ENCODE results near the gene RBM23.

The RBM23 gene

DNA sequence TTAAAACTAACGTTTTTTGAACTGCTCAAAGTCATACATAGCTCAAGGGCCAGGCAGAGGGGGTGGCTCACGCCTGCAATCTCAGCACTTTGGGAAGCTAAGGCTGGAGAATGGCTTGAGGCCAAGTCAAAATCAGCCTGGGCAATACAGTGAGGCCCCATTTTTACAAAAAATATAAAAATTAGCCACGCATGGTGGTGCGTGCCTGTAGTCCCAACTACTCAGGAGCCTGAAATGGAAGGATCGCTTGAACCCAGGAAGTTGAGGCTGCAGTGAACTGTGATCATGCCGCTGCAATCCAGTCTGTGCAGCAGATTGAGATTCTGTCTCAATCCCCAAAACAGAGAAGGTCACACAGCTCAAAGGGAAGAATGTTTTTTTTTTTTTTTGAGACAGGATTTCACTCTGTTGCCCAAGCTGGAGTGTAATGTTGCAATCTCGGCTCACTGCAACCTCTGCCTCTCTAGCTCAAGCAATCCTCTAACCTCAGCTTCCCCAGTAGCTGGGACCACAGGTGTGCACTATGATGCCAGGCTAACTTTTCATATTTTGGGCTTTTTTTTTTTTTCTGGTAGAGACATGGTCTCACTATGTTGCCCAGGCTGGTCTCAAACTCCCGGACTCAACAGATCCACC is 2.9 kb downstream of the RBM23 start:
- DNase-seq: peak; percentile 85

GRCh38 chr14:22914836-22915235 is 4.1 kb downstream of the RBM23 start:
- DNase-seq: peak; percentile 44

GRCh38 chr14:22910916-22911315 is 8.0 kb downstream of the RBM23 start:
- DNase-seq: no peak

DNA sequence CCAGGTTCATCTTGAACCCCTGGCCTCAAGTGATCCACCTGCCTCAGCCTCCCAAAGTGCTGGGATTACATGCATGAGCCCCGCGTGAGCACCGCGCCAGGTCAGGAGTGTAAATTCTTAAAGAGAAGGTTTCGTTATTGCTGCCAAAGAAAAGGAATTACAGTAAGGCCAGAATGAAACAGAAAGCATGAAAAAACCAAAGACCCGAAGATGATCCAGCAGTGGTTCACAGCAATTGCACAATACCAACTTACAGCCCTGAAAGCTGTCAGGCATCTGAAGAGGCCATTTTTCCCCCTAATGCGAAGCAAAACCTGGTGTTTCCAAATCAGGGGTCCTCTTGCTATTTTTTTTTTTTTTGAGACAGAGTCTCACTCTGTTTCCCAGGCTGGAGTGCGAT is 10.3 kb downstream of the RBM23 start:
- peak; percentile 92 for DNase-seq

GRCh38 chr14:22907429-22907828 is 11.5 kb downstream of the RBM23 start:
- DNase-seq: no peak

GRCh38 chr14:22906073-22906472 is 12.9 kb downstream of the RBM23 start:
- DNase-seq: no peak

GRCh38 chr14:22905627-22906026 is 13.3 kb downstream of the RBM23 start:
- no peak for DNase-seq

GRCh38 chr14:22903742-22904087 is 15.2 kb downstream of the RBM23 start:
- DNase-seq: no peak

DNA sequence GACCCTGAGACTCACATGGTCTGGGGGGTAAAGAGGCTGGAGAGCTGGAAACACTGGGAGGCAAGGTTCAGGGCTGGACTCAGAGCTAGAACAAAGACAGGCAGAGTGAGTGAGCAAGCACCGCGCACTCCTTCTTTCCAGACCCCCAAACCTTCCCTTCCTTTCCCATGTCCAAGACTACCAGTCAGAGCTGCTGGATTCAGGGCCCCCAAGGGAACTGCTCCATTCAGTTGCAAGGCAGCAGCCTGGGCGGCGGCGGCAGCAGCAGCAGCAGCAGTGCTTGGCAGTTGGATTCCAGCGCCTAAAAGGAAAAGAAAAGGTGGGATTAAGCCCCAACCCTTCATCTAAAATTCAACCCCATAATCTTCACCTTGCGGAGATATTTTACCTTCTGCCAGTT is 17.1 kb downstream of the RBM23 start:
- DNase-seq: no peak

DNA sequence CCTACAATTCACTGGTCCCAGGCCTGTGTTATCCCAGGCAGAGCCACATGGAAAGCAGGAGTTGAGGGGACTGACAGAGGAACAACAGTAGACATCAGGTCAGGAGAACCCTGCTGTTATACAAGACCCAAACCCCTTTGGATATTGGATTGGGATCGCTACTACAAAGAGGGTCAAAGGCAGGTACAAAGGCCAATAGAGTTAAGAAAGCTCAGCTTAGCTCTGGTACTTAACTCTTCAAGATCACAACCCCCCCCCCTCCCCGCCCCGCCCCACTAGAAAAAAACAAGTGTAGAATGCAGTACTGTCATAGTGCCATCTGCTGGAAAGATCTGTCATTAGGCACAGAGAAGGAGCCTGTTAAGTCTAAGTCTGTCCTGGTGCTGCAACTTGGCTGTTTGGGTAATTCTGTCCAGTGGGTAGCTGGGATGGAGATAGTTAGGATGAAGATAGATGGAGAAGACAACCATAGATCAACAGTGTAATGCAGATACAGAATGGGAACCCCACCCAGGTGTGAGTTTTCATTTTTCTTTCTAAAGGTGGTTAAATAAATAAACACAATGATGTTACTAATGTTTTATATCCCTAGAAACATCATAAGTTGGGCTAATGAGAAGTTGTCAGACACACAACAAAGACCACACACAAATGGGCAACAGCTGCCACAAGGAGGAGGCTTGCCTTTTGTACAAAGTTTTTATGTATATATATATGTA is 18.7 kb downstream of the RBM23 start:
- peak; percentile 47 for DNase-seq

DNA sequence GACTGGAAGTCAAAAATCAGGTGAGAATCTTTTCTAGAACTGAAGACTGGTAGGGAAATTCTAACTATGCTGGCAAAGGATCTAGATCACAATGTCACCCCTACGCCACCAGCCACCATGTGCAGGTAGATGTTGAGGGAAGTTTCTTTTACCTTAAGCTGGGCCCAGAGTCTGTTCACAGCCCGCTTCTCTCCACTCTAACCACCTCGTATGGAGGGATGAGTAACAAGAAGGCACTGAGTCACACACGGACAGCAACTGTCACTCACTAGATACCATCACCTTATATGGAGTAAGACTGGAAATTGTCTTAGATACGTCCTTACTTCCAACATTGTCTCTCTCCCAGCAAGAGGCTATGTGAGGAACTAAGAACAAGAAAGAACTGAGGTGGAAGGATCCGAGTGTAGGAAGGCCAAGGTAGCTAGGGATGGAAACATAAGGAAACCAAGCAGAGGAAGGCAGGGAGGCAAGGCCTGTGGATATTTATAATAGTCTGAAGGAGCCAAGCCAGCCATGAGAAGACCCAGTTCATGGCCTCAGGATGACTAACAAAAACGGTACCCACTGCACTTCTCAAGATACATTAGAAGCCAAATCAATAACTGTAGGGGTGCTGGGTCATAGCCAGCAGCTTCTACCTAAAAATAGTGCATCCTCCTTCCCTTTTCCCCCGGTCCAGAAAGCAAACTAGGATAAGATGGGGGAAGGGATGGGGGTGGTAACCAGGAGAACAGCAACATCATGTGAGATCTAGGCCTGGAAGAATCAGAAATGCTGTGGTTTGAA is 20.5 kb downstream of the RBM23 start:
- no peak for DNase-seq

GRCh38 chr14:22897357-22897756 is 21.6 kb downstream of the RBM23 start:
- no peak for DNase-seq

GRCh38 chr14:22896760-22897159 is 22.2 kb downstream of the RBM23 start:
- DNase-seq: no peak

DNA sequence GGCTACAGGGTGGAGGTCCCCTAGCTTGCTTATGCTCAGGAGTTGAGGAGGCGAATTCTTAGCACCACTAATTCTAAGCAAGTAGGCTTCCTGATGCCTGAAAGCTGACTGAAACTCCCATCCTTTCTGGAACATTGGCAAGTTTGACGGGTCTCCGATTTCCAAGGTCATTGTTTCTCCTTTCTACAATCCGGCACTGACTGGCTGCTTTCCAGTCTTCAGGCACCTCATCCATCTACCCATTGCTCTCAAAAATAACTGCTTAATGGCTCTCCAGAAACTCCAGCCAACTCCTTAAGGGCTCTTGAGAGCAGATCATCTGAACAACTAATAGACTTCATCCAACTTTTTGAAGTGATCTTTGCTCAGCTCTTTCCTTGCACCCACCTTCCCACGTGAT is 22.6 kb downstream of the RBM23 start:
- DNase-seq: no peak

- DNase-seq: no peak
Observed at GRCh38 chr14:22895402-22895801, 23.5 kb downstream of the RBM23 start.

- no peak for DNase-seq
Observed at GRCh38 chr14:22893706-22894105, 25.2 kb downstream of the RBM23 start.

DNA sequence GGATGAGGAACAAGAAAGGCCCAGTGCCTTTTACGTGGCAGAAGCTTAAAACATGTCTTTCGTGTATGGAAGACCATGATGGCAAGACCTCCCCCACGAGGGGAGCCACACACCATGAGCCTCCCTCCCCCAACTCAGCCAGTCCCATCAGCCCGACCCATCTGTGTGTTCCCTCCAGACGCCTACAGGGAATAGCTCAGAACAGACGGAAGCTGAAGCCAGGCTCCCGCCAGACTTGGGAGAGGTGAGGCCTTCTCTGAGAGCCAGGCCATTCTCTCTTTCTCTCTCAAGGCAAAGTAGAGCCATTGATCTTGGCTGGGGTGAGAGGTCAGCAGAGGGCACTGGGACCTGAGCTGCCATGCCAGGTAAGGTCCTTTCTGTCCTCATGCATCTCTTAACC is 26.5 kb downstream of the RBM23 start:
- DNase-seq: no peak

DNA sequence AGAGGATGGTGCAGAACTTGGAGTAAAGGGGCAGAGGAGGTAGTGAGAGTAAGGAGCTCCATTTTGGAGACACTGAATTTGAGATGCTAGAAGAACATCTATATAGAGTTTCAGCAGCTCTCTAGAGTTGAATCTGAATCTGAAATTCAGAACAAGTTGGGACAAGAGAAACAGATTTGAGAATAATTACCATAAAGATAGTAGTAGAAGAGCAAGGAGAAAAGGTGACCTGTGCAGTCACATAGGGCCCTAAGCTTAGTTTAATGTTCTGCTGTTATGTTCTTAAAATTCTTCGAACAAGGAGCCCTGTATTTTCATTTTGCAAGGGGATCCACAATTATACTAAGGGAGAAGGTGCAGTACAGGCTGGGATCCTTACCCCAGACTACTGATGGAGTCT is 28.5 kb downstream of the RBM23 start:
- no peak for DNase-seq

DNA sequence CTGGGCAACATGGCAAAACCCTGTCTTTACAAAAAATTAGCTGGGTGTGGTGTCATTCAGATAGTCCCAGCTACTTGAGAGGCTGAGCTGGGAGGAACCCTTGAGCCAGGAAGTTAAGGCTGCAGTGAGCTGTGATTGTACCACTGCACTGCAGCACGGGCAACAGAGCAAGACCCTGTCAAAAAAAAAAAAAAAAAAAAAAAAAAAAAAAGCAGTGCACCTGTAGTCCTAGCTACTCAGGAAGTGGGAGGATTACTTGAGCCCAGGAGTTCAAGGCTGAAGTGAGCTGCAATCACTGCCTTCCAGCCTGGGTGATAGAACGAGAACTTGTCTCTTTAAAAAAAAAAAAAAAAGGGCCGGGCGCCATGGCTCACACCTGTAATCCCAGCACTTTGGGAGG is 30.3 kb downstream of the RBM23 start:
- DNase-seq: no peak

DNA sequence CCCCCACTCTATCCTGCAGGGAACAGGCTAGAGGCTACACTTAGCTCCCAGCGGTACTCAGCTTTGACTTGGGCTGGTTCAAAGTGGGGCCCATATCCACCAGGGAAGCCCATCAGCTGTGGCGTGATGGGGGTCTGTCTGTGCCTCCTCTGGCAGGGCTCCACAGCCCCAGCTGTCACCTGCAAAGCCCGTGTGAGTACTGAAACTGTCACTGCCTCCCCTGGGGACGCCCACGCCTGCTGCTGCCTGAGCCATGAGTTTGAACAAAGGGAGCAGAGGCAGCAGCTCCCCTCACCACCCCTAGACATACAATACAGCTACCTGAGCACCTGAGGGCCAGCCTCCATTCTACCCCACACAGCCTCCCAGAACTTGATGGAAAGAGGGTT is 31.0 kb downstream of the RBM23 start:
- no peak for DNase-seq

GRCh38 chr14:22887260-22887989 is 31.5 kb downstream of the RBM23 start:
- DNase-seq: peak; percentile 76

DNA sequence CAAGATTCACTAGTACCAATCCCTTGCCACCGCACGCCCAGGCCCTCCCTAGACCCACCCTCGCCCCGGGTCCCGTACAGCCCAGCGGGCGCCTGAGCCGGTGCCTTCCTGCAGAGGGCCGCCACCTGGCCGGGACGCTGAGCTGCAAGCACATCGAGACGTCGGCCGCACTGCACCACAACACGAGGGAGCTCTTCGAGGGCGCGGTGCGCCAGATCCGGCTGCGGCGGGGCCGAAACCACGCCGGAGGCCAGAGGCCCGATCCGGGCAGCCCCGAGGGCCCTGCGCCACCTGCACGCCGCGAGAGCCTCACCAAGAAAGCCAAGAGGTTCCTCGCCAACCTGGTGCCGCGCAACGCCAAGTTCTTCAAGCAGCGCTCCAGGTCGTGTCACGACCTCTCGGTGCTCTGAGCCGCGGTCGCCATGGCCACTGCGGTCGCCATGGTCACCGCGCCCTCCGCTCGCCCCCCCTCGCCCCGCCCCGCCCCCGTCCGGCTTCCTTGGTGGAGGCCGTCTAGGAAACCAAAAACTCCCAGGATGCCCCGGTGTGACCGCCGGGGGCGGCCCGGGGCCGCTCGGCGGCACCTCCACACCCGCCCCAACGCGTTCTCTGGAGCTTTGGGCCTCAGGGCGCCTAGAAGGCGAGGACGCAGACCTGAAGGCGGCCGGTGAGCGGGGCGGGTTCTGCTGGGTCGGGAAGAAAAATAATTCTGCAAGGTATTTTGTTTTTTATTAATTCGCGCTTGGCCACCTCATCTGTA is 32.3 kb downstream of the RBM23 start:
- DNase-seq: peak; percentile 54

- no peak for DNase-seq
Observed at GRCh38 chr14:22885975-22886374, 33.0 kb downstream of the RBM23 start.

All from MV-4-11 (cell line).